ENCODE results near the gene TTC3.
A peak's percentile ranks its signal among the peaks of the same experiment; 100 is the strongest.

TTC3 gene

DNA sequence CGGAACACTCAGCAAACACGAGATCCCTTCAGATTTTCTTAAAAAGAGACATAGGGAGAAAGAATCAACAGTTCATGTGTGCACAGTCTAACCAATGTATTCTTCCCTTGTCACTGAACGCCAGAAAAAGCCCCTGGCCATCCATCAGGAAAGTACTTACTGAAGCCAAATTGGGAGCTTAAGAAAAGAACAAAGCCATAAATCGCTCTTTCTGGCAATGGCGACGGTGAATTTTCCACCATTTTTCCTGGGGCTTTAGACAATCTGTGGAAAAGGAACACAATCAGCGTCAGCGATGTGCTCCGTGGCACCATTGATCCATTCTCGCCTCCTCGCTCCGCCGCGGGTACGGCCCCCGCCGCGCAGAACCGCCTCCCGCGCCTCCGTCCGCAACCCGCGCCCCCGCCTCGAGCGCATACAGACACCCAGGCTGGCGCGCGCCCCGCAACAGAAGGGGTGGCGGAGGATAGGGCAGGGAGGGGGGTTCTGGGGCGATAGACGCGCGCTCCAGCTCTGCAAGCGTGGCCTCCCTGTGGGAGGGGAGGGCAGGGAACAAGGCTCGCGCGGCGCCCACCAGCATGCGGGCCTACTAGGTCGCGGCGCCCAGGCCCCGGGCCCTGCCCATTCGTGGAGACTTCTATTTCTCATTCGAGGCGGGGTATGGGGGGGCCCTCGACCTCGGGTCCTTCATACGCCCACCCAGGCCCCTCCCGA is 623 bp upstream of the TTC3 start (continued):
- TF ChIP-seq, protein P1, sequence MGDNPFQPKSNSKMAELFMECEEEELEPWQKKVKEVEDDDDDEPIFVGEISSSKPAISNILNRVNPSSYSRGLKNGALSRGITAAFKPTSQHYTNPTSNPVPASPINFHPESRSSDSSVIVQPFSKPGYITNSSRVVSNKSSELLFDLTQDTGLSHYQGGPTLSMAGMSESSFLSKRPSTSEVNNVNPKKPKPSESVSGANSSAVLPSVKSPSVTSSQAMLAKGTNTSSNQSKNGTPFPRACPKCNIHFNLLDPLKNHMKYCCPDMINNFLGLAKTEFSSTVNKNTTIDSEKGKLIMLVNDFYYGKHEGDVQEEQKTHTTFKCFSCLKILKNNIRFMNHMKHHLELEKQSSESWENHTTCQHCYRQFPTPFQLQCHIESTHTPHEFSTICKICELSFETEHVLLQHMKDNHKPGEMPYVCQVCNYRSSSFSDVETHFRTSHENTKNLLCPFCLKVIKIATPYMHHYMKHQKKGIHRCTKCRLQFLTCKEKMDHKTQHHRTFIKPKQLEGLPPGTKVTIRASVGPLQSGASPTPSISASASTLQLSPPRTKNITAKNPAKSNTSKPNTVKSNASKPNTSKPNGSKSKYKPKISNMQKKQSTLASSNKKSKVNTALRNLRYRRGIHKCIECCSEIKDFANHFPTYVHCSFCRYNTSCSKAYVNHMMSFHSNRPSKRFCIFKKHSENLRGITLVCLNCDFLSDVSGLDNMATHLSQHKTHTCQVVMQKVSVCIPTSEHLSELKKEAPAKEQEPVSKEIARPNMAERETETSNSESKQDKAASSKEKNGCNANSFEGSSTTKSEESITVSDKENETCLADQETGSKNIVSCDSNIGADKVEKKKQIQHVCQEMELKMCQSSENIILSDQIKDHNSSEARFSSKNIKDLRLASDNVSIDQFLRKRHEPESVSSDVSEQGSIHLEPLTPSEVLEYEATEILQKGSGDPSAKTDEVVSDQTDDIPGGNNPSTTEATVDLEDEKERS (tag by site-specific recombination; IDR thresholded peaks at IDR 0.05): no peak
- TF ChIP-seq FEZF1 (tag by site-specific recombination; IDR thresholded peaks at IDR 0.05) (no peak), ZNF561 (tag by site-specific recombination; IDR thresholded peaks at IDR 0.05; ENCODE audit: borderline replicate concordance) (no peak), MYNN (tag by site-specific recombination; IDR thresholded peaks at IDR 0.05; ENCODE audit: borderline replicate concordance) (peak; percentile 50; the same call in 1 of the 2 replicates), ZNF174 (tag by site-specific recombination; IDR thresholded peaks at IDR 0.05) (no peak), ZNF394 (tag by site-specific recombination; IDR thresholded peaks at IDR 0.05; ENCODE audit: borderline replicate concordance) (peak; percentile 58; the same call in 1 of the 2 replicates), ZNF600 (tag by site-specific recombination; IDR thresholded peaks at IDR 0.05) (peak; percentile 91), ZNF626 (tag by site-specific recombination; IDR thresholded peaks at IDR 0.05) (no peak), ZNF776 (tag by site-specific recombination; IDR thresholded peaks at IDR 0.05; ENCODE audit: borderline replicate concordance) (no peak), ZNF416 (tag by site-specific recombination; IDR thresholded peaks at IDR 0.05) (no peak), KLF7 (tag by site-specific recombination; IDR thresholded peaks at IDR 0.05; ENCODE audit: borderline replicate concordance) (0 out of 2 replicates have a peak, but pooled peaks have one; percentile 56), ZNF521 (tag by site-specific recombination; IDR thresholded peaks at IDR 0.05) (no peak), KLF9 (tag by site-specific recombination; IDR thresholded peaks at IDR 0.05; ENCODE audit: low read depth) (peak; percentile 87), ZNF391 (tag by site-specific recombination; IDR thresholded peaks at IDR 0.05; ENCODE audit: borderline replicate concordance, low read depth) (peak; percentile 78; the same call in 1 of the 2 replicates), ZNF138 (tag by site-specific recombination; IDR thresholded peaks at IDR 0.05; ENCODE audit: borderline replicate concordance) (no peak), ZNF404 (tag by site-specific recombination; IDR thresholded peaks at IDR 0.05) (no peak)
- TF ChIP-seq, protein P2, sequence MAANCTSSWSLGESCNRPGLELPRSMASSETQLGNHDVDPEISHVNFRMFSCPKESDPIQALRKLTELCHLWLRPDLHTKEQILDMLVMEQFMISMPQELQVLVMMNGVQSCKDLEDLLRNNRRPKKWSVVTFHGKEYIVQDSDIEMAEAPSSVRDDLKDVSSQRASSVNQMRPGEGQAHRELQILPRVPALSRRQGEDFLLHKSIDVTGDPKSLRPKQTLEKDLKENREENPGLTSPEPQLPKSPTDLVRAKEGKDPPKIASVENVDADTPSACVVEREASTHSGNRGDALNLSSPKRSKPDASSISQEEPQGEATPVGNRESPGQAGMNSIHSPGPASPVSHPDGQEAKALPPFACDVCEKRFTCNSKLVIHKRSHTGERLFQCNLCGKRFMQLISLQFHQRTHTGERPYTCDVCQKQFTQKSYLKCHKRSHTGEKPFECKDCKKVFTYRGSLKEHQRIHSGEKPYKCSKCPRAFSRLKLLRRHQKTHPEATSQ (tag by site-specific recombination; IDR thresholded peaks at IDR 0.05): peak; percentile 97
- TF ChIP-seq, protein P3, sequence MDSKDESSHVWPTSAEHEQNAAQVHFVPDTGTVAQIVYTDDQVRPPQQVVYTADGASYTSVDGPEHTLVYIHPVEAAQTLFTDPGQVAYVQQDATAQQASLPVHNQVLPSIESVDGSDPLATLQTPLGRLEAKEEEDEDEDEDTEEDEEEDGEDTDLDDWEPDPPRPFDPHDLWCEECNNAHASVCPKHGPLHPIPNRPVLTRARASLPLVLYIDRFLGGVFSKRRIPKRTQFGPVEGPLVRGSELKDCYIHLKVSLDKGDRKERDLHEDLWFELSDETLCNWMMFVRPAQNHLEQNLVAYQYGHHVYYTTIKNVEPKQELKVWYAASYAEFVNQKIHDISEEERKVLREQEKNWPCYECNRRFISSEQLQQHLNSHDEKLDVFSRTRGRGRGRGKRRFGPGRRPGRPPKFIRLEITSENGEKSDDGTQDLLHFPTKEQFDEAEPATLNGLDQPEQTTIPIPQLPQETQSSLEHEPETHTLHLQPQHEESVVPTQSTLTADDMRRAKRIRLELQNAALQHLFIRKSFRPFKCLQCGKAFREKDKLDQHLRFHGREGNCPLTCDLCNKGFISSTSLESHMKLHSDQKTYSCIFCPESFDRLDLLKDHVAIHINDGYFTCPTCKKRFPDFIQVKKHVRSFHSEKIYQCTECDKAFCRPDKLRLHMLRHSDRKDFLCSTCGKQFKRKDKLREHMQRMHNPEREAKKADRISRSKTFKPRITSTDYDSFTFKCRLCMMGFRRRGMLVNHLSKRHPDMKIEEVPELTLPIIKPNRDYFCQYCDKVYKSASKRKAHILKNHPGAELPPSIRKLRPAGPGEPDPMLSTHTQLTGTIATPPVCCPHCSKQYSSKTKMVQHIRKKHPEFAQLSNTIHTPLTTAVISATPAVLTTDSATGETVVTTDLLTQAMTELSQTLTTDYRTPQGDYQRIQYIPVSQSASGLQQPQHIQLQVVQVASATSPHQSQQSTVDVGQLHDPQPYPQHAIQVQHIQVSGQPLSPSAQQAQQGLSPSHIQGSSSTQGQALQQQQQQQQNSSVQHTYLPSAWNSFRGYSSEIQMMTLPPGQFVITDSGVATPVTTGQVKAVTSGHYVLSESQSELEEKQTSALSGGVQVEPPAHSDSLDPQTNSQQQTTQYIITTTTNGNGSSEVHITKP (tag by site-specific recombination; IDR thresholded peaks at IDR 0.05): peak; percentile 80
- TF ChIP-seq, protein P4, sequence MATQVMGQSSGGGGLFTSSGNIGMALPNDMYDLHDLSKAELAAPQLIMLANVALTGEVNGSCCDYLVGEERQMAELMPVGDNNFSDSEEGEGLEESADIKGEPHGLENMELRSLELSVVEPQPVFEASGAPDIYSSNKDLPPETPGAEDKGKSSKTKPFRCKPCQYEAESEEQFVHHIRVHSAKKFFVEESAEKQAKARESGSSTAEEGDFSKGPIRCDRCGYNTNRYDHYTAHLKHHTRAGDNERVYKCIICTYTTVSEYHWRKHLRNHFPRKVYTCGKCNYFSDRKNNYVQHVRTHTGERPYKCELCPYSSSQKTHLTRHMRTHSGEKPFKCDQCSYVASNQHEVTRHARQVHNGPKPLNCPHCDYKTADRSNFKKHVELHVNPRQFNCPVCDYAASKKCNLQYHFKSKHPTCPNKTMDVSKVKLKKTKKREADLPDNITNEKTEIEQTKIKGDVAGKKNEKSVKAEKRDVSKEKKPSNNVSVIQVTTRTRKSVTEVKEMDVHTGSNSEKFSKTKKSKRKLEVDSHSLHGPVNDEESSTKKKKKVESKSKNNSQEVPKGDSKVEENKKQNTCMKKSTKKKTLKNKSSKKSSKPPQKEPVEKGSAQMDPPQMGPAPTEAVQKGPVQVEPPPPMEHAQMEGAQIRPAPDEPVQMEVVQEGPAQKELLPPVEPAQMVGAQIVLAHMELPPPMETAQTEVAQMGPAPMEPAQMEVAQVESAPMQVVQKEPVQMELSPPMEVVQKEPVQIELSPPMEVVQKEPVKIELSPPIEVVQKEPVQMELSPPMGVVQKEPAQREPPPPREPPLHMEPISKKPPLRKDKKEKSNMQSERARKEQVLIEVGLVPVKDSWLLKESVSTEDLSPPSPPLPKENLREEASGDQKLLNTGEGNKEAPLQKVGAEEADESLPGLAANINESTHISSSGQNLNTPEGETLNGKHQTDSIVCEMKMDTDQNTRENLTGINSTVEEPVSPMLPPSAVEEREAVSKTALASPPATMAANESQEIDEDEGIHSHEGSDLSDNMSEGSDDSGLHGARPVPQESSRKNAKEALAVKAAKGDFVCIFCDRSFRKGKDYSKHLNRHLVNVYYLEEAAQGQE (tag by site-specific recombination; IDR thresholded peaks at IDR 0.05): no peak; the same call in none of the 2 replicates
- TF ChIP-seq, protein P5, sequence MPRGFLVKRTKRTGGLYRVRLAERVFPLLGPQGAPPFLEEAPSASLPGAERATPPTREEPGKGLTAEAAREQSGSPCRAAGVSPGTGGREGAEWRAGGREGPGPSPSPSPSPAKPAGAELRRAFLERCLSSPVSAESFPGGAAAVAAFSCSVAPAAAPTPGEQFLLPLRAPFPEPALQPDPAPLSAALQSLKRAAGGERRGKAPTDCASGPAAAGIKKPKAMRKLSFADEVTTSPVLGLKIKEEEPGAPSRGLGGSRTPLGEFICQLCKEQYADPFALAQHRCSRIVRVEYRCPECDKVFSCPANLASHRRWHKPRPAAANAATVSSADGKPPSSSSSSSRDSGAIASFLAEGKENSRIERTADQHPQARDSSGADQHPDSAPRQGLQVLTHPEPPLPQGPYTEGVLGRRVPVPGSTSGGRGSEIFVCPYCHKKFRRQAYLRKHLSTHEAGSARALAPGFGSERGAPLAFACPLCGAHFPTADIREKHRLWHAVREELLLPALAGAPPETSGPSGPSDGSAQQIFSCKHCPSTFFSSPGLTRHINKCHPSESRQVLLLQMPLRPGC (tag by site-specific recombination; IDR thresholded peaks at IDR 0.05): peak; percentile 57; the same call in 1 of the 2 replicates
- TF ChIP-seq, protein P6, sequence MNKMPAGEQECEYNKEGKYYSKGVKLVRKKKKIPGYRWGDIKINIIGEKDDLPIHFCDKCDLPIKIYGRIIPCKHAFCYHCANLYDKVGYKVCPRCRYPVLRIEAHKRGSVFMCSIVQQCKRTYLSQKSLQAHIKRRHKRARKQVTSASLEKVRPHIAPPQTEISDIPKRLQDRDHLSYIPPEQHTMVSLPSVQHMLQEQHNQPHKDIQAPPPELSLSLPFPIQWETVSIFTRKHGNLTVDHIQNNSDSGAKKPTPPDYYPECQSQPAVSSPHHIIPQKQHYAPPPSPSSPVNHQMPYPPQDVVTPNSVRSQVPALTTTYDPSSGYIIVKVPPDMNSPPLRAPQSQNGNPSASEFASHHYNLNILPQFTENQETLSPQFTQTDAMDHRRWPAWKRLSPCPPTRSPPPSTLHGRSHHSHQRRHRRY (tag by site-specific recombination; IDR thresholded peaks at IDR 0.05): no peak
